ENCODE data around the gene UBE2G2. TPM values are rescaled to one million over a fixed set of nuclear protein-coding genes. Genes with fewer than 3 reads are reported as not detected.
A peak's percentile ranks its signal among the peaks of the same experiment; 100 is the strongest.

Gene UBE2G2
- total and polyA plus RNA-seq, 2 experiments from 2014 or later = 39.1 to 64.4 TPM

GRCh38 chr21:44800103-44800502 is 1.5 kb downstream of the UBE2G2 start:
- no peaks in the 10 kb centered on the region for H3K27me3 ChIP-seq (replicated peaks; ENCODE audit: insufficient read depth)
- TF ChIP-seq EZH2phosphoT487 (IDR thresholded peaks at IDR 0.05; ENCODE audit: insufficient read depth, low read depth) (no peak), EZH2 (IDR thresholded peaks at IDR 0.05; ENCODE audit: insufficient read depth, poor library complexity, severe bottlenecking) (no peak)
- H3K9me2 ChIP-seq (ENCODE audit: insufficient read depth) = no peaks in the 10 kb centered on the region
- no peak overlapping the region for H2AFZ ChIP-seq
- WGBS, 2 experiments (ENCODE audit: low coverage in 1 of 2, low lambda C conversion rate in 2 of 2, missing lambda C conversion rate in 2 of 2) = 41% methylated on average over 12 of the region's 12 CpGs
- peaks cover 92% of the 10 kb centered on the region for H3K79me2 ChIP-seq (ENCODE audit: insufficient read depth)
- no peaks in the 10 kb centered on the region; the same call in none of the 2 replicates for H4K20me1 ChIP-seq (ENCODE audit: insufficient read depth)
- peak; percentile 82 for DNase-seq
- H3K4me1 ChIP-seq (ENCODE audit: insufficient read depth) = peaks cover 12% of the 10 kb centered on the region; the same call in 1 of the 2 replicates
- H3K4me3 ChIP-seq = peak overlapping the region; percentile 97
- peak overlapping the region; percentile 97 for H3K4me2 ChIP-seq (ENCODE audit: unreplicated experiment)
- H3K36me3 ChIP-seq (ENCODE audit: low read depth) = peaks cover 18% of the 10 kb centered on the region
- no peaks in the 10 kb centered on the region for H3K9me3 ChIP-seq (ENCODE audit: low read depth)
- H3K27ac ChIP-seq = no peak overlapping the region
- peaks cover 17% of the 10 kb centered on the region for H3F3A ChIP-seq (ENCODE audit: insufficient read depth)
- H3K9ac ChIP-seq = peak overlapping the region; percentile 80
- in situ Hi-C loops (cut with MboI) = loop anchor here (10.0 kb wide), 1 partner anchor 135 kb away; no protein-coding TSS in a partner anchor

GRCh38 chr21:44799646-44800045 is 2.0 kb downstream of the UBE2G2 start:
- Histone ChIP-seq H3K27me3 (replicated peaks; ENCODE audit: insufficient read depth) (no peaks in the 10 kb centered on the region), H3F3A (ENCODE audit: insufficient read depth) (peaks cover 17% of the 10 kb centered on the region), H3K9me3 (ENCODE audit: low read depth) (no peaks in the 10 kb centered on the region), H3K9me2 (ENCODE audit: insufficient read depth) (no peaks in the 10 kb centered on the region), H2AFZ (no peak overlapping the region), H3K27ac (no peak overlapping the region), H4K20me1 (ENCODE audit: insufficient read depth) (no peaks in the 10 kb centered on the region; the same call in none of the 2 replicates), H3K4me1 (ENCODE audit: insufficient read depth) (peaks cover 12% of the 10 kb centered on the region; the same call in 1 of the 2 replicates), H3K79me2 (ENCODE audit: insufficient read depth) (peaks cover 92% of the 10 kb centered on the region), H3K9ac (peak overlapping the region; percentile 80; the same call in 1 of the 2 replicates), H3K4me2 (ENCODE audit: unreplicated experiment) (peak overlapping the region; percentile 97), H3K36me3 (ENCODE audit: low read depth) (peaks cover 14% of the 10 kb centered on the region; the same call in 1 of the 2 replicates), H3K4me3 (peak overlapping the region; percentile 97; the same call in 1 of the 2 replicates)
- no peak for TF ChIP-seq EZH2 (IDR thresholded peaks at IDR 0.05; ENCODE audit: insufficient read depth, poor library complexity, severe bottlenecking)
- no peak for TF ChIP-seq EZH2phosphoT487 (IDR thresholded peaks at IDR 0.05; ENCODE audit: insufficient read depth, low read depth)
- in situ Hi-C loops (cut with MboI) = loop anchor here (10.0 kb wide), 2 partner anchors 135 to 285 kb away; no protein-coding TSS in a partner anchor
- WGBS, 2 experiments (ENCODE audit: low coverage in 1 of 2, low lambda C conversion rate in 2 of 2, missing lambda C conversion rate in 2 of 2) = 93 to 100% methylated on average over 1 of the region's 1 CpG
- DNase-seq = no peak

- peaks cover 18% of the 10 kb centered on the region for H3F3A ChIP-seq (ENCODE audit: insufficient read depth)
- in situ Hi-C loops (cut with MboI) = loop anchor here (10.0 kb wide), 1 partner anchor 283 kb away; no protein-coding TSS in a partner anchor
- WGBS, 2 experiments (ENCODE audit: low coverage in 1 of 2, low lambda C conversion rate in 2 of 2, missing lambda C conversion rate in 2 of 2) = 89 to 95% methylated on average over 2 of the region's 2 CpGs
- H2AFZ ChIP-seq = no peak overlapping the region
- peaks cover 94% of the 10 kb centered on the region for H3K79me2 ChIP-seq (ENCODE audit: insufficient read depth)
- no peak for TF ChIP-seq EZH2phosphoT487 (IDR thresholded peaks at IDR 0.05; ENCODE audit: insufficient read depth, low read depth)
- no peak for TF ChIP-seq EZH2 (IDR thresholded peaks at IDR 0.05; ENCODE audit: insufficient read depth, poor library complexity, severe bottlenecking)
- DNase-seq = no peak
- no peak overlapping the region for H3K4me2 ChIP-seq (ENCODE audit: unreplicated experiment)
- no peak overlapping the region for H3K4me3 ChIP-seq
- H3K9me2 ChIP-seq (ENCODE audit: insufficient read depth) = no peaks in the 10 kb centered on the region
- H3K36me3 ChIP-seq (ENCODE audit: low read depth) = peaks cover 3% of the 10 kb centered on the region; the same call in 1 of the 2 replicates
- no peaks in the 10 kb centered on the region for H3K9me3 ChIP-seq (ENCODE audit: low read depth)
- peaks cover 12% of the 10 kb centered on the region; the same call in 1 of the 2 replicates for H3K4me1 ChIP-seq (ENCODE audit: insufficient read depth)
- H3K9ac ChIP-seq = no peak overlapping the region
- peaks cover 1% of the 10 kb centered on the region for H4K20me1 ChIP-seq (ENCODE audit: insufficient read depth)
- H3K27ac ChIP-seq = no peak overlapping the region
- no peaks in the 10 kb centered on the region for H3K27me3 ChIP-seq (replicated peaks; ENCODE audit: insufficient read depth)
These were observed 3.8 kb downstream of the UBE2G2 start for GRCh38 chr21:44797775-44798174.

- Histone ChIP-seq H3K4me3 (no peak overlapping the region), H3F3A (ENCODE audit: insufficient read depth) (peaks cover 23% of the 10 kb centered on the region), H3K27ac (no peak overlapping the region), H3K4me1 (ENCODE audit: insufficient read depth) (peaks cover 8% of the 10 kb centered on the region), H4K20me1 (ENCODE audit: insufficient read depth) (peaks cover 10% of the 10 kb centered on the region), H2AFZ (no peak overlapping the region), H3K9me2 (ENCODE audit: insufficient read depth) (no peaks in the 10 kb centered on the region), H3K4me2 (ENCODE audit: unreplicated experiment) (no peak overlapping the region), H3K36me3 (ENCODE audit: low read depth) (peaks cover 3% of the 10 kb centered on the region; the same call in 1 of the 2 replicates), H3K9ac (no peak overlapping the region), H3K9me3 (ENCODE audit: low read depth) (no peaks in the 10 kb centered on the region), H3K27me3 (replicated peaks; ENCODE audit: insufficient read depth) (no peaks in the 10 kb centered on the region), H3K79me2 (ENCODE audit: insufficient read depth) (peaks cover 100% of the 10 kb centered on the region)
- 97 to 98% methylated on average over 11 of the region's 11 CpGs for WGBS, 2 experiments (ENCODE audit: low coverage in 1 of 2, low lambda C conversion rate in 2 of 2, missing lambda C conversion rate in 2 of 2)
- no peak for DNase-seq
- in situ Hi-C loops (cut with MboI) = loop anchor here (10.0 kb wide), 1 partner anchor 281 kb away; no protein-coding TSS in a partner anchor
- TF ChIP-seq EZH2phosphoT487 (IDR thresholded peaks at IDR 0.05; ENCODE audit: insufficient read depth, low read depth) (no peak), EZH2 (IDR thresholded peaks at IDR 0.05; ENCODE audit: insufficient read depth, poor library complexity, severe bottlenecking) (no peak)
These were observed 6.3 kb downstream of the UBE2G2 start for GRCh38 chr21:44795342-44795741.
